Airway epithelial cell (primary cell): ENCODE data around the gene TRIM4. TPM values are rescaled to one million over a fixed set of nuclear protein-coding genes. Genes with fewer than 3 reads are reported as not detected.

Source experiments
- total RNA-seq: library from RNA; depleted of rRNA; stranded (reverse); fragments of >200 nt; gene quantifications from 2 replicates; pipeline ENCODE4 v1.2.3, GENCODE V29; 2015

The TRIM4 gene
- 16.1 and 16.9 TPM in 2 replicates for total RNA-seq

GRCh38 chr7:99918959-99919813, at the start of gene TRIM4:
Gene TRIM4 (minus strand): TSS chr7:99919530. CDS start chr7:99919401, 129 bp downstream.

GRCh38 chr7:99928994-99929729, 9.8 kb upstream of the TRIM4 start, which contains the start of gene GJC3:
Gene GJC3 (minus strand): TSS chr7:99929620. CDS start chr7:99929620, 0 bp downstream.

GRCh38 chr7:99876933-99877332, 42.4 kb downstream of the TRIM4 start, which contains the start of gene OR2AE1:
Gene OR2AE1 (minus strand): TSS chr7:99877033. CDS start chr7:99877033, 0 bp downstream.

Other genes starting within 250 kb of the TRIM4 start
- gene CYP3A5, start 239.5 kb downstream of the TRIM4 start, total RNA-seq: 1.9 and 3.0 TPM in 2 replicates
- not detected in 2 replicates for gene CYP3A7, start 184.3 kb downstream of the TRIM4 start, total RNA-seq
- gene CYP3A4, start 135.3 kb downstream of the TRIM4 start, total RNA-seq: 0.14 TPM in 1 of 2 replicates, not detected in the other
- gene CYP3A43, start 91.5 kb downstream of the TRIM4 start, total RNA-seq: not detected in 2 replicates
- not detected in 2 replicates for gene OR2AE1, start 42.5 kb downstream of the TRIM4 start, total RNA-seq
- gene GJC3, start 10.1 kb upstream of the TRIM4 start, total RNA-seq: not detected in 2 replicates
- gene AZGP1, start 56.5 kb upstream of the TRIM4 start, total RNA-seq: 0.21 TPM in 1 of 2 replicates, not detected in the other
- gene ZKSCAN1, start 96.1 kb upstream of the TRIM4 start, total RNA-seq: 13.6 and 19.1 TPM in 2 replicates
- gene ZSCAN21, start 130.2 kb upstream of the TRIM4 start, total RNA-seq: 7.9 and 11.6 TPM in 2 replicates
- 11.8 and 17.4 TPM in 2 replicates for gene ZNF3, start 162.2 kb upstream of the TRIM4 start, total RNA-seq
- gene COPS6, start 169.4 kb upstream of the TRIM4 start, total RNA-seq: 46.7 and 56.3 TPM in 2 replicates
- gene MCM7, start 181.9 kb upstream of the TRIM4 start, total RNA-seq: 121 and 137 TPM in 2 replicates
- 16.7 and 19.3 TPM in 2 replicates for gene AP4M1, start 182.1 kb upstream of the TRIM4 start, total RNA-seq
- gene TAF6, start 199.8 kb upstream of the TRIM4 start, total RNA-seq: 35.9 and 36.7 TPM in 2 replicates
- 4.8 and 7.4 TPM in 2 replicates for gene CNPY4, start 200.1 kb upstream of the TRIM4 start, total RNA-seq
- gene MBLAC1, start 207.4 kb upstream of the TRIM4 start, total RNA-seq: 2.1 and 2.6 TPM in 2 replicates
- gene LAMTOR4, start 229.4 kb upstream of the TRIM4 start, total RNA-seq: 201 and 230 TPM in 2 replicates
- 12.1 and 14.2 TPM in 2 replicates for gene TRAPPC14, start 239.2 kb upstream of the TRIM4 start, total RNA-seq
- gene GAL3ST4, start 249.1 kb upstream of the TRIM4 start, total RNA-seq: 2.4 and 2.7 TPM in 2 replicates